GM12878 (cell line): ENCODE measurements around the gene PRKAA1. TPM values are rescaled to one million over a fixed set of nuclear protein-coding genes. Genes with fewer than 3 reads are reported as not detected.

Experiments used
- ATAC-seq: fragments of 200-7000 bp; cut with Tn5 transposase; 3 replicates; pipeline ENCODE4 v1.9.1; 2020; ENCODE audit warnings: mild to moderate bottlenecking, moderate library complexity
- BruUV-seq: library from RNA; stranded (reverse); fragments of 400-500 nt; replicated peaks from 2 replicates; lab custom pipeline; 2021; lab: Mats Ljungman, UMichigan
- CTCF ChIA-PET: fragments of 300-600 bp; sonication (Branson Sonifier 250); formaldehyde crosslinking; extraction: SDS; loops from one replicate; lab custom pipeline; 2021; ENCODE audit warnings: inconsistent platforms; lab: Yijun Ruan, JAX
- POLR2A ChIA-PET: fragments of 350-600 bp; formaldehyde crosslinking; extraction: SDS; loops from one replicate; lab custom pipeline; 2021; ENCODE audit warnings: inconsistent platforms; lab: Charles Lee
- RAD21 ChIA-PET: fragments of 300-600 bp; sonication (Branson Sonifier 250); formaldehyde crosslinking; loops from one replicate; lab custom pipeline; 2023; ENCODE audit warnings: antibody characterized with exemption; ENCODE audit not compliant: unreplicated experiment; lab: Charles Lee
- SMC1A ChIA-PET: fragments of 300-600 bp; sonication (Branson Sonifier 250); formaldehyde crosslinking; loops from one replicate; lab custom pipeline; 2023; ENCODE audit not compliant: unreplicated experiment, uncharacterized antibody; lab: Charles Lee
- DNase-seq: peaks from one replicate; pipeline ENCODE4 v3.0.0-alpha.2; 2011; ENCODE audit warnings: low read depth, low spot score
- FAIRE-seq: peaks from 3 replicates; lab custom pipeline; 2011; peaks lifted over from hg19 to GRCh38; lab: Jason Lieb, UNC
- H2AFZ ChIP-seq: 2 replicates; pipeline ENCODE4 v1.6.0; 2011; ENCODE audit warnings: low read depth, low read length, control low read depth; ENCODE audit not compliant: control insufficient read depth
- H3K27ac ChIP-seq: 2 replicates; pipeline ENCODE4 v1.5.1; 2011; ENCODE audit warnings: control low read depth; ENCODE audit not compliant: control insufficient read depth, insufficient read depth
- H3K27me3 ChIP-seq, 2 experiments: replicated peaks in 1 of 2; 2 replicates each; pipeline versions ENCODE4 v1.6.0 to v1.6.1; 2011; ENCODE audit warnings: low read length in 1 of 2; ENCODE audit not compliant: control insufficient read depth in 2 of 2, insufficient read depth in 2 of 2
- H3K36me3 ChIP-seq, 2 experiments: 2 replicates each; pipeline ENCODE4 v1.5.1; 2011; ENCODE audit warnings: low read length in 1 of 2; ENCODE audit not compliant: control insufficient read depth in 2 of 2, insufficient read depth in 2 of 2
- H3K4me1 ChIP-seq: 2 replicates; pipeline ENCODE4 v1.6.1; 2011; ENCODE audit warnings: mild to moderate bottlenecking, low read length, moderate library complexity, mixed read lengths; ENCODE audit not compliant: control insufficient read depth, insufficient read depth
- H3K4me2 ChIP-seq: 2 replicates; pipeline ENCODE4 v1.6.0; 2011; ENCODE audit warnings: control low read depth; ENCODE audit not compliant: control insufficient read depth, insufficient read depth
- H3K4me3 ChIP-seq: fragments of 200-600 bp; sonication (generic); 2 replicates; pipeline ENCODE4 v1.5.1; 2016
- H3K79me2 ChIP-seq: 2 replicates; pipeline ENCODE4 v1.6.0; 2011; ENCODE audit warnings: low read length; ENCODE audit not compliant: control insufficient read depth, insufficient read depth
- H3K9ac ChIP-seq: 2 replicates; pipeline ENCODE4 v1.8.0; 2011; ENCODE audit warnings: low read length, control low read depth, mixed read lengths; ENCODE audit not compliant: control insufficient read depth, insufficient read depth
- H3K9me3 ChIP-seq: replicated peaks from 3 replicates; pipeline ENCODE4 v1.5.1; 2011; ENCODE audit warnings: mild to moderate bottlenecking, low read length; ENCODE audit not compliant: control insufficient read depth, insufficient read depth
- H4K20me1 ChIP-seq: 2 replicates; pipeline ENCODE4 v1.6.0; 2011; ENCODE audit not compliant: control insufficient read depth, insufficient read depth
- BACH1 ChIP-seq: fragments of 450-650 bp; IDR thresholded peaks from 2 replicates; pipeline ENCODE4 v1.6.1; 2017; ENCODE audit warnings: mild to moderate bottlenecking, borderline replicate concordance
- BMI1 ChIP-seq: fragments of 450-650 bp; IDR thresholded peaks from 2 replicates; pipeline ENCODE4 v1.6.1; 2016; ENCODE audit warnings: mild to moderate bottlenecking, moderate library complexity, borderline replicate concordance
- CBFB ChIP-seq: IDR thresholded peaks from 2 replicates; pipeline ENCODE4 v1.6.1; 2016; ENCODE audit warnings: antibody characterized with exemption, low read depth
- DPF2 ChIP-seq: fragments of 450-650 bp; IDR thresholded peaks from 2 replicates; pipeline ENCODE4 v1.6.1; 2017; ENCODE audit warnings: mild to moderate bottlenecking
- EGR1 ChIP-seq, 2 experiments: IDR thresholded peaks; 1 replicate in 1 of 2; 2 replicates in 1 of 2; pipeline ENCODE4 v1.6.1; 2011 to 2012; ENCODE audit warnings: low read depth in 2 of 2, low read length in 2 of 2, borderline replicate concordance in 1 of 2, mild to moderate bottlenecking in 1 of 2, moderate library complexity in 1 of 2
- MTA2 ChIP-seq: fragments of 450-650 bp; IDR thresholded peaks from 2 replicates; pipeline ENCODE4 v1.6.1; 2016; ENCODE audit warnings: low read depth, mild to moderate bottlenecking, moderate library complexity
- RB1 ChIP-seq: fragments of 450-650 bp; formaldehyde crosslinking; IDR thresholded peaks from 2 replicates; pipeline ENCODE4 v1.6.1; 2017; ENCODE audit warnings: mild to moderate bottlenecking, borderline replicate concordance
- ZBED1 ChIP-seq: IDR thresholded peaks from 2 replicates; pipeline ENCODE4 v1.6.1; 2016; ENCODE audit warnings: borderline replicate concordance
- WGBS: methylation state at CpG from one replicate; pipeline ENCODE4 v1.1.6; 2016; ENCODE audit warnings: low lambda C conversion rate; ENCODE audit not compliant: insufficient replicate concordance, insufficient coverage; ENCODE audit errors: missing lambda C conversion rate; 5-methylcytosine and 5-hydroxymethylcytosine counted together
- in situ Hi-C: fragments of 300-500 bp; cut with MboI; formaldehyde crosslinking; loops from 9 replicates; pipeline ENCODE4 v1.14.3; 2018; ENCODE audit warnings: mixed read lengths
- intact Hi-C: fragments of 100-400 bp; cut with micrococcal nuclease; formaldehyde crosslinking; loops from one replicate; pipeline ENCODE4 v1.14.2; 2022; ENCODE audit not compliant: unreplicated experiment
- polyA plus RNA-seq, 11 experiments: library from polyadenylated mRNA; depleted of rRNA in 4 of 11; unstranded in 6 of 11; stranded (reverse) in 5 of 11; fragments of >200 nt; fragmentation: Nextera tagmentation in 4 of 11; fragmentation: Illumina TruSeq in 1 of 11; extraction: Ambion mirVana in 4 of 11; extraction: Trizol in 1 of 11; gene quantifications; 1 replicate in 1 of 11; 2 replicates in 10 of 11; pipeline versions ENCODE4 v1.2.1 to v1.2.3, GENCODE V29; 2011 to 2016; ENCODE audit warnings: inconsistent platforms in 2 of 11, missing spikeins in 2 of 11, low read depth in 1 of 11
- total RNA-seq, 4 experiments: library from RNA; depleted of rRNA in 3 of 4; stranded (reverse); fragments of >200 nt in 3 of 4; fragmentation: Illumina TruSeq in 1 of 4; extraction: Trizol in 1 of 4; gene quantifications; 2 replicates each; pipeline versions ENCODE4 v1.2.1 to v1.2.3, GENCODE V29; 2013 to 2021
- TF ChIP-seq, protein P1 (sequence below): fragments of 450-650 bp; IDR thresholded peaks from 2 replicates; pipeline ENCODE4 v1.6.1; 2016; ENCODE audit warnings: mild to moderate bottlenecking
- TF ChIP-seq, protein P2 (sequence below): fragments of 450-650 bp; formaldehyde crosslinking; IDR thresholded peaks from 2 replicates; pipeline ENCODE4 v1.5.0; 2022; ENCODE audit warnings: mild to moderate bottlenecking, missing genetic modification characterization
- TF ChIP-seq, protein P3 (sequence below): fragments of 450-650 bp; IDR thresholded peaks from 2 replicates; pipeline ENCODE4 v1.6.1; 2017; ENCODE audit warnings: mild to moderate bottlenecking, moderate library complexity

Gene PRKAA1
- total and polyA plus RNA-seq, 10 of the 15 experiments (the other 5 are each of a cell fraction or from before 2014, with no cell fraction given): 13.6 to 55.5 (median 29.6) TPM

DNA sequence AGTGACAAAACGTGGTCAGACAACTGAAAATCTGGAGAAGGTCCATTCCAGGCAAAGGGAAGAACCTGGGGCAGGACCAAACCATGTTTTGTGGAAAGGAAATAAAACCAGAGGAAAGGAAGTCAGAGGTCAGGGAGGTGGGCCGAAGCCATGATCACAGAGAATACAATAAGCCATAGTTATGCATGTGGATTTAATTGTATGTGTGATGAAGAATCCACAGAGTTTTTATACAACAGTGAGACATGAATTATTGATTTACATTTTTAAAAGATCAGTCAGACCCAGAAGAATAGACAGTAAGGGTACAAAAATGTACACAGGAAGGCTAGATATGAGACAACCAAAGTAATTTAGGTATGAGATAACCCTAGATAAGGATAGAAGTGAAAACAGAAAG lies 63.2 kb downstream of the PRKAA1 start:
- no peaks in the 10 kb centered on the region; the same call in 2 of the 3 replicates for H3K9me3 ChIP-seq
- ChIA-PET CTCF (interaction anchor here (0.6 to 3.1 kb wide), 15 partner anchors 10 to 1157 kb away, joined by 3 to 11 read pairs (median 4); no protein-coding TSS in a partner anchor), RAD21 (interaction anchor here (1.0 kb wide), 1 partner anchor 9 kb away, joined by 3 read pairs; no protein-coding TSS in a partner anchor), POLR2A (interaction anchor here (0.5 kb wide), 1 partner anchor 18 kb away, joined by 6 read pairs; no protein-coding TSS in a partner anchor), SMC1A (interaction anchor here (0.9 to 2.5 kb wide), 3 partner anchors 16 to 786 kb away, joined by 3 to 10 read pairs (median 9); no protein-coding TSS in a partner anchor)
- H3K4me2 ChIP-seq: no peak overlapping the region
- H3K27me3 ChIP-seq: no peaks in the 10 kb centered on the region
- BruUV-seq: no TSS peak
- TF ChIP-seq, protein P1, sequence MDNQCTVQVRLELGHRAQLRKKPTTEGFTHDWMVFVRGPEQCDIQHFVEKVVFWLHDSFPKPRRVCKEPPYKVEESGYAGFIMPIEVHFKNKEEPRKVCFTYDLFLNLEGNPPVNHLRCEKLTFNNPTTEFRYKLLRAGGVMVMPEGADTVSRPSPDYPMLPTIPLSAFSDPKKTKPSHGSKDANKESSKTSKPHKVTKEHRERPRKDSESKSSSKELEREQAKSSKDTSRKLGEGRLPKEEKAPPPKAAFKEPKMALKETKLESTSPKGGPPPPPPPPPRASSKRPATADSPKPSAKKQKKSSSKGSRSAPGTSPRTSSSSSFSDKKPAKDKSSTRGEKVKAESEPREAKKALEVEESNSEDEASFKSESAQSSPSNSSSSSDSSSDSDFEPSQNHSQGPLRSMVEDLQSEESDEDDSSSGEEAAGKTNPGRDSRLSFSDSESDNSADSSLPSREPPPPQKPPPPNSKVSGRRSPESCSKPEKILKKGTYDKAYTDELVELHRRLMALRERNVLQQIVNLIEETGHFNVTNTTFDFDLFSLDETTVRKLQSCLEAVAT: no peak
- TF ChIP-seq CBFB (no peak), EGR1 (IDR thresholded peaks at IDR 0.05; ENCODE audit: borderline replicate concordance in 1 of 2, low read depth in 2 of 2, low read length in 2 of 2) (no peak), ZBED1 (no peak), MTA2 (no peak), RB1 (no peak), DPF2 (no peak), BACH1 (no peak), BMI1 (no peak)
- TF ChIP-seq, protein P2, sequence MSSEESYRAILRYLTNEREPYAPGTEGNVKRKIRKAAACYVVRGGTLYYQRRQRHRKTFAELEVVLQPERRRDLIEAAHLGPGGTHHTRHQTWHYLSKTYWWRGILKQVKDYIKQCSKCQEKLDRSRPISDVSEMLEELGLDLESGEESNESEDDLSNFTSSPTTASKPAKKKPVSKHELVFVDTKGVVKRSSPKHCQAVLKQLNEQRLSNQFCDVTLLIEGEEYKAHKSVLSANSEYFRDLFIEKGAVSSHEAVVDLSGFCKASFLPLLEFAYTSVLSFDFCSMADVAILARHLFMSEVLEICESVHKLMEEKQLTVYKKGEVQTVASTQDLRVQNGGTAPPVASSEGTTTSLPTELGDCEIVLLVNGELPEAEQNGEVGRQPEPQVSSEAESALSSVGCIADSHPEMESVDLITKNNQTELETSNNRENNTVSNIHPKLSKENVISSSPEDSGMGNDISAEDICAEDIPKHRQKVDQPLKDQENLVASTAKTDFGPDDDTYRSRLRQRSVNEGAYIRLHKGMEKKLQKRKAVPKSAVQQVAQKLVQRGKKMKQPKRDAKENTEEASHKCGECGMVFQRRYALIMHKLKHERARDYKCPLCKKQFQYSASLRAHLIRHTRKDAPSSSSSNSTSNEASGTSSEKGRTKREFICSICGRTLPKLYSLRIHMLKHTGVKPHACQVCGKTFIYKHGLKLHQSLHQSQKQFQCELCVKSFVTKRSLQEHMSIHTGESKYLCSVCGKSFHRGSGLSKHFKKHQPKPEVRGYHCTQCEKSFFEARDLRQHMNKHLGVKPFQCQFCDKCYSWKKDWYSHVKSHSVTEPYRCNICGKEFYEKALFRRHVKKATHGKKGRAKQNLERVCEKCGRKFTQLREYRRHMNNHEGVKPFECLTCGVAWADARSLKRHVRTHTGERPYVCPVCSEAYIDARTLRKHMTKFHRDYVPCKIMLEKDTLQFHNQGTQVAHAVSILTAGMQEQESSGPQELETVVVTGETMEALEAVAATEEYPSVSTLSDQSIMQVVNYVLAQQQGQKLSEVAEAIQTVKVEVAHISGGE (CRISPR knock-in tag): no peak
- TF ChIP-seq, protein P3, sequence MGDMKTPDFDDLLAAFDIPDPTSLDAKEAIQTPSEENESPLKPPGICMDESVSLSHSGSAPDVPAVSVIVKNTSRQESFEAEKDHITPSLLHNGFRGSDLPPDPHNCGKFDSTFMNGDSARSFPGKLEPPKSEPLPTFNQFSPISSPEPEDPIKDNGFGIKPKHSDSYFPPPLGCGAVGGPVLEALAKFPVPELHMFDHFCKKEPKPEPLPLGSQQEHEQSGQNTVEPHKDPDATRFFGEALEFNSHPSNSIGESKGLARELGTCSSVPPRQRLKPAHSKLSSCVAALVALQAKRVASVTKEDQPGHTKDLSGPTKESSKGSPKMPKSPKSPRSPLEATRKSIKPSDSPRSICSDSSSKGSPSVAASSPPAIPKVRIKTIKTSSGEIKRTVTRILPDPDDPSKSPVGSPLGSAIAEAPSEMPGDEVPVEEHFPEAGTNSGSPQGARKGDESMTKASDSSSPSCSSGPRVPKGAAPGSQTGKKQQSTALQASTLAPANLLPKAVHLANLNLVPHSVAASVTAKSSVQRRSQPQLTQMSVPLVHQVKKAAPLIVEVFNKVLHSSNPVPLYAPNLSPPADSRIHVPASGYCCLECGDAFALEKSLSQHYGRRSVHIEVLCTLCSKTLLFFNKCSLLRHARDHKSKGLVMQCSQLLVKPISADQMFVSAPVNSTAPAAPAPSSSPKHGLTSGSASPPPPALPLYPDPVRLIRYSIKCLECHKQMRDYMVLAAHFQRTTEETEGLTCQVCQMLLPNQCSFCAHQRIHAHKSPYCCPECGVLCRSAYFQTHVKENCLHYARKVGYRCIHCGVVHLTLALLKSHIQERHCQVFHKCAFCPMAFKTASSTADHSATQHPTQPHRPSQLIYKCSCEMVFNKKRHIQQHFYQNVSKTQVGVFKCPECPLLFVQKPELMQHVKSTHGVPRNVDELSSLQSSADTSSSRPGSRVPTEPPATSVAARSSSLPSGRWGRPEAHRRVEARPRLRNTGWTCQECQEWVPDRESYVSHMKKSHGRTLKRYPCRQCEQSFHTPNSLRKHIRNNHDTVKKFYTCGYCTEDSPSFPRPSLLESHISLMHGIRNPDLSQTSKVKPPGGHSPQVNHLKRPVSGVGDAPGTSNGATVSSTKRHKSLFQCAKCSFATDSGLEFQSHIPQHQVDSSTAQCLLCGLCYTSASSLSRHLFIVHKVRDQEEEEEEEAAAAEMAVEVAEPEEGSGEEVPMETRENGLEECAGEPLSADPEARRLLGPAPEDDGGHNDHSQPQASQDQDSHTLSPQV: no peak
- intact Hi-C loops (loop anchor here (5.0 kb wide), 2 partner anchors 1023 to 1158 kb away; no protein-coding TSS in a partner anchor), in situ Hi-C loops (no loop called here)
- H3K36me3 ChIP-seq: no peaks in the 10 kb centered on the region
- H4K20me1 ChIP-seq: no peaks in the 10 kb centered on the region
- 92% methylated on average over 2 of the region's 2 CpGs for WGBS
- no peak overlapping the region for H3K27ac ChIP-seq
- no peak overlapping the region for H3K9ac ChIP-seq
- no peak for DNase-seq
- H3K4me3 ChIP-seq: no peak overlapping the region
- no peak for ATAC-seq
- no peak for FAIRE-seq
- H3K4me1 ChIP-seq: no peaks in the 10 kb centered on the region
- H2AFZ ChIP-seq: no peak overlapping the region
- H3K79me2 ChIP-seq: no peaks in the 10 kb centered on the region
